Astrocyte of the cerebellum (primary cell): Measurements from ENCODE around the gene ZYG11B.

Source experiments
- DNase-seq: peaks from one replicate; pipeline ENCODE4 v3.0.0-alpha.2; 2011; ENCODE audit warnings: low read depth
- H3K4me3 ChIP-seq: 2 replicates; pipeline ENCODE4 v1.5.1; 2011; ENCODE audit warnings: mild to moderate bottlenecking, low read depth, low read length, moderate library complexity
- in situ Hi-C: cut with HindIII; loops from 2 replicates; pipeline ENCODE4 v1.10.0; 2017; ENCODE audit warnings: low sequenced_read_pairs
- TF ChIP-seq, protein P1 (sequence below): IDR thresholded peaks from 2 replicates; pipeline ENCODE4 v1.5.1; 2012; ENCODE audit warnings: low read length, low read depth, moderate library complexity, mild to moderate bottlenecking; ENCODE audit errors: missing control alignments

Gene ZYG11B

DNA sequence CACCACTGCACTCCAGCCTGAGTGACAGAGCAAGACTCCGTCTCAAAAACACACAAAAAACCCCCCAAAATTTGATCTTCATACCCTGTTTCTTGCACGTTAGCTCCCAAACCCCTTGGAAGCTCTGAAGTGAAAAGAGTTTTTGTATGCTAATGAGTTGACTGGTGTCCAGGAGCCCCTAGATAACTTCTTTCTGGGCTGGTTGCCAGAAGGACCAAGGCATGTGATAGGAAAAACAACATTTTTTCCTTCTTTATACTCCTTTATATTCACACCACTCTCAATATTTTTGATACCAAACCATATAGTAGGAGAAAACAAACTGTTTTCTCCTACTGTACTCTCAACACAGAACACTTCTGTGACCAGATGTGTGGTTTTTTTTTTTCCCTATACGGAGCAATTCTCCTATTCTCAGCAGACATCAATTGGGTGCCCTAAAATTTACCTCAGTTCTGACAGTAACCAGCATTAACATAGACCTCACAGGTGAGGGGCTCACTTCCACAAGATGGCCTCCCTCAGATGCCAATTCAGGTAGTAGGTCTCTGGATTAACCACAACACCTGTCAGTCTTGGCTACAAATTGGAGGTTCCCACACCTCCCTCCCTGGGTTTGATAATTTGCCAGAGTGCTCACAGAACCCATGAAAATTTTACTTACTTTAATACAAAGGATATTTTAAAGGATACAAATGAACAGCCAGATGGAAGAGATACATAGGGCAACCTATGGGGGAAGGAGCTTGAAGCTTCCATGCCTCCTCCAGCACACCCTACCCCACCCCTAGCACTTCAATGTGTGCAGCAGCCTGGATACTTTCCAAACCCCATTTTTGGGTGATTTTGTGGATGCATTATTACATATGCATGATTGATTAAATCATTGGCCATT, 25.6 kb downstream of the ZYG11B start:
- in situ Hi-C loops = no loop called here
- no peak overlapping the region for H3K4me3 ChIP-seq
- peak; percentile 41 for DNase-seq
- TF ChIP-seq, protein P1, sequence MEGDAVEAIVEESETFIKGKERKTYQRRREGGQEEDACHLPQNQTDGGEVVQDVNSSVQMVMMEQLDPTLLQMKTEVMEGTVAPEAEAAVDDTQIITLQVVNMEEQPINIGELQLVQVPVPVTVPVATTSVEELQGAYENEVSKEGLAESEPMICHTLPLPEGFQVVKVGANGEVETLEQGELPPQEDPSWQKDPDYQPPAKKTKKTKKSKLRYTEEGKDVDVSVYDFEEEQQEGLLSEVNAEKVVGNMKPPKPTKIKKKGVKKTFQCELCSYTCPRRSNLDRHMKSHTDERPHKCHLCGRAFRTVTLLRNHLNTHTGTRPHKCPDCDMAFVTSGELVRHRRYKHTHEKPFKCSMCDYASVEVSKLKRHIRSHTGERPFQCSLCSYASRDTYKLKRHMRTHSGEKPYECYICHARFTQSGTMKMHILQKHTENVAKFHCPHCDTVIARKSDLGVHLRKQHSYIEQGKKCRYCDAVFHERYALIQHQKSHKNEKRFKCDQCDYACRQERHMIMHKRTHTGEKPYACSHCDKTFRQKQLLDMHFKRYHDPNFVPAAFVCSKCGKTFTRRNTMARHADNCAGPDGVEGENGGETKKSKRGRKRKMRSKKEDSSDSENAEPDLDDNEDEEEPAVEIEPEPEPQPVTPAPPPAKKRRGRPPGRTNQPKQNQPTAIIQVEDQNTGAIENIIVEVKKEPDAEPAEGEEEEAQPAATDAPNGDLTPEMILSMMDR = no peak

DNA sequence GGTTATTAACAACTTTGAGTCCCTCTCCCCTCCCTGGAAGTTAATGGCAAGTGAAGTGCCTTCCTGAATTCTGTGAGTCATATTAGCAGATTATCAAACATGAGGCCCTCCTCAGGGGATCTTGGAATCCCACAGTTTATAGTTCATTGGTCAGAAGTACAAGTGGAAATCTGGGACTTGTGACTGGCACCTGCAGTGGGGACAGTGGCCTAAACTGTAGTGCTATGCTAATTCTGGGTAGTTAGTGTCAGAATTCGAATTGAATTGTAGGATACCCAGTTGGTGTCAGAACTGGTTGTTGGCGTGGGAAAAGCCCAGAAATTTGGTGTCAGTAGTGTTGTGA, 26.2 kb downstream of the ZYG11B start:
- TF ChIP-seq, protein P1 = no peak
- DNase-seq = no peak
- H3K4me3 ChIP-seq = no peak overlapping the region
- in situ Hi-C loops = no loop called here

DNA sequence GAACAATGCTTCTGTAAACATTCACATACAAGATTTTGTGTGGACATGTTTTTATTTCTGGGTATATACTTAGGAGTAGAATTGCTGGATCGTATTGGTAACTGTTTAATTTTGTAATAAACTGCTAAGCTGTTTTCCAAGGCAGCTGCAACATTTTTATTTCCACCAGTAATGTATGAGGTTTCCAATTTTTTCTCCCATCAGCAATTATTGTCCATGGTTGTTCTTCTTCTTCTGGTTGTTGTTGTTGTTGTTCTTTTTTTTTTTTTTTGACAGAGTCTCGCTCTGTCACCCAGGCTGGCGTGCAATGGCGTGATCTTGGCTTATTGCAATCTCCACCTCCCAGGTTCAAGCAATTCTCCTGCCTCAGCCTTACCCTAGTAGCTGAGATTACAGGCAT, 26.9 kb downstream of the ZYG11B start:
- in situ Hi-C loops = no loop called here
- no peak overlapping the region for H3K4me3 ChIP-seq
- DNase-seq = no peak
- TF ChIP-seq, protein P1 = no peak

DNA sequence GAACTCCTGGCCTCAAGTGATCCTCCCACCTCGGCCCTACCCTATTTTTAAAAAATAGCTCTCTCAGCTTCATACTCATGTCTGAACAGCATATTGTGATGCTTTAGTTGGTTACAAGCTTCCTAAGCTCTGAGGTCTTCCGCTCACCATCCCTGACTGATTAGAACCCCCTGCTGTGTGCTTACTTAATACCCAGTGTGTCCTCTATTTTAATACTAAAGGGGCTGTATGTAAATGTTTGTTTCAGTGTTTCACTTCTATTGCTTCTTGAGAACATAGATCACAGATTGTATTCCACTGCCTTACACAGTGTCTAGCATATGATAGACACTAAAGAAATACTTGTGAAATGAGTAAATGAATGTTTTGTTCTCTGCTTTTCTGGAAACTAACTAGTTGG, 29.8 kb downstream of the ZYG11B start:
- TF ChIP-seq, protein P1 = no peak
- H3K4me3 ChIP-seq = no peak overlapping the region
- in situ Hi-C loops = no loop called here
- no peak for DNase-seq

DNA sequence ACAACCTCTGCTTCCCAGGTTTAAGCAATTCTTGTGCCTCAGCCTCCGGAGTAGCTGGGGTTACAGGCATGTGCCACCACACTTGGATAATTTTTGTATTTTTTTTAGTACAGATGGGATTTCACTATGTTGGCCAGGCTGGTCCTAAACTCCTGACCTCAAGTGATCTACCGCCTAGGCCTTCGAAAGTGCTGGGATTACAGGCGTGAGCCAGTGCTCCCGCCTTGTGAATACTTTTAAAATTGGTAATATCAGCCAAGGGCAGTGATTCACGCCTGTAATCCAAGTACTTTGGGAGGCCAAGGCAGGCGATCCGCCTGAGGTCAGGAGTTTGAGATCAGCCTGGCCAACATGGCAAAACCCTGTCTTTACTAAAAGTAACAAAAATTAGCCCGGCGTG, 33.7 kb downstream of the ZYG11B start:
- DNase-seq = no peak
- TF ChIP-seq, protein P1 = no peak
- in situ Hi-C loops = no loop called here
- no peak overlapping the region for H3K4me3 ChIP-seq

DNA sequence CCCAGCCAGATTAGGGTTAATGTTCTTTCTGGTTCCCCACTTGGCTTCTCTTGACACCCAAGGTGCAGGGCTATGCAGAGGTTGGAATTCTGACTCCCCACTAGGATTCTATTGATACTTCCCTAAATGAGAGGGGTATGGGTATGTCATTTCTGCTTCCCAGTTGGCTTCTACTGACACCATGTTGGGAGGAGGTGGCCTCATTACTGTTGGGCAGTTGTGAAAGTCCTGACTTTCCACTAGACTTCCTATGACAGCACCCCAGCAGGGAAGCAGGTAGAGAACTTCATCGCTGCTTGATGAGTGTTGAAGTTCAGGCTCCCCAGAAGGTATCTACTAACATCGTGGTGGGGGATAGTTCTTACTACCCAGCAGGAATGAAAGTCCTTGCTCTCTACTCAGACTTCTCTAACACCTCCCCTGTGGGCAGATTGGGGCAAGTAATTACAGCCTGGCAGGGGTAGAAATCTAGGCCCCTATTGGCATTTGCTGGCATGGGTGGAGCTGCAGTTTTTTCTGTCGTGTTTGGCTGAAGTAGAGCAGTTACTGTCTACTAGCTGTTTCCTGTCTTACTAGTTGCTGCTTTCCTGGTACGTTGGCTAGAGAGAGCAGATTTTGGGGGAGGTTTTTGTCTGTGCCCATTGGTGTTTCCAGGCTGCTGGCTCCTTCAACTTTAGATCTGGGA, 41.5 kb downstream of the ZYG11B start:
- DNase-seq = no peak
- H3K4me3 ChIP-seq = no peak overlapping the region
- in situ Hi-C loops = no loop called here
- TF ChIP-seq, protein P1 = no peak
